ENCODE results near the gene SLC35D1.
A peak's percentile ranks its signal among the peaks of the same experiment; 100 is the strongest.
"Not testable (repeated sequence)": the region's sequence is repeated elsewhere in the genome, so short reads cannot be mapped to it uniquely, and the experiment has no call there.

The SLC35D1 gene

GRCh38 chr1:66985835-66986234, 68.1 kb downstream of the SLC35D1 start:
- no peak for DNase-seq (ENCODE audit: low read depth)

GRCh38 chr1:66984491-66984890, 69.5 kb downstream of the SLC35D1 start:
- DNase-seq (ENCODE audit: low read depth) = no peak

GRCh38 chr1:66982561-66983260, 71.2 kb downstream of the SLC35D1 start:
- DNase-seq (ENCODE audit: low read depth) = no peak

GRCh38 chr1:66981679-66982078, 72.3 kb downstream of the SLC35D1 start:
- peak; percentile 44 for DNase-seq (ENCODE audit: low read depth)

GRCh38 chr1:66980745-66981367, 73.1 kb downstream of the SLC35D1 start:
- DNase-seq (ENCODE audit: low read depth) = no peak

- DNase-seq (ENCODE audit: low read depth) = not testable (repeated sequence)
These were observed 74.3 kb downstream of the SLC35D1 start for GRCh38 chr1:66979621-66980020.

GRCh38 chr1:66978201-66978600, 75.7 kb downstream of the SLC35D1 start:
- no peak for DNase-seq (ENCODE audit: low read depth)

GRCh38 chr1:66968574-66968973, 85.4 kb downstream of the SLC35D1 start:
- no peak for DNase-seq (ENCODE audit: low read depth)

- not testable (repeated sequence) for DNase-seq (ENCODE audit: low read depth)
These were observed 87.6 kb downstream of the SLC35D1 start for GRCh38 chr1:66966188-66966873.

- no peak for DNase-seq (ENCODE audit: low read depth)
These were observed 96.0 kb downstream of the SLC35D1 start for GRCh38 chr1:66957938-66958337.

GRCh38 chr1:66954208-66954607, 99.7 kb downstream of the SLC35D1 start:
- no peak for DNase-seq (ENCODE audit: low read depth)

GRCh38 chr1:66951513-66951912, 102.4 kb downstream of the SLC35D1 start:
- no peak for DNase-seq (ENCODE audit: low read depth)
